ENCODE data around the gene PDGFA.

DNA sequence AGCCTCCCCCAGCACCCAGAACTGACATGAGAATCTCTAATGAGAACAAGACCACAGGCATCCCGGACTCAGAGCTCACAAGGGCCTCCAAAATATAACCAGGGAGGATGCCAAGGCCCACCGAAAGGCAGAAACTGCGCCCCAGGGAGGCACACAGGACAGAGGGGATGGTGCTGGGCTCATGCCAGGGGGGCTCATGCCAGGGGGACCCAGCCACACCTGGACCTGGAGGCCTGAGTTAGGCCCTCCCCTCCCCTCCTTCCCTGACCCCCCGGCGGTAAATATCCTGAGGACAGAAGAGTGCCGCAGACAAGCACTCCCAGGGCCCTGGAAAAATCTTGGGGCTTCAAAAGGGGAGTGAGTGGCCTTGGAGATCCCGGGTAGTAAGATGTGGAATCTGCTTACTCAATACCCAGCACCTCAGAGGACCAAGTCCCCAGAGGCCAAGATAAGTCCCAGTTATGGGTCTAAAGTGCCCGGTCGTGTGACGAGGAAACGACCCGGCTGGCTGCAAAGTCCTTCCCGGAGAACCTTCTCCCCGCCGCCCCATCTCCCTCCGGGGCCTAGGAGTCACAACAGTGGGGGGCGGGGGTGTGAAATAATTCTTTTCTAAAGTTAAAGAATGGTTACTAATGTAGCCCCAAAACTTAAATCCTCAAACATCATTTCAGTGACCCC is 11.9 kb downstream of the PDGFA start:
- TF ChIP-seq, protein P1, sequence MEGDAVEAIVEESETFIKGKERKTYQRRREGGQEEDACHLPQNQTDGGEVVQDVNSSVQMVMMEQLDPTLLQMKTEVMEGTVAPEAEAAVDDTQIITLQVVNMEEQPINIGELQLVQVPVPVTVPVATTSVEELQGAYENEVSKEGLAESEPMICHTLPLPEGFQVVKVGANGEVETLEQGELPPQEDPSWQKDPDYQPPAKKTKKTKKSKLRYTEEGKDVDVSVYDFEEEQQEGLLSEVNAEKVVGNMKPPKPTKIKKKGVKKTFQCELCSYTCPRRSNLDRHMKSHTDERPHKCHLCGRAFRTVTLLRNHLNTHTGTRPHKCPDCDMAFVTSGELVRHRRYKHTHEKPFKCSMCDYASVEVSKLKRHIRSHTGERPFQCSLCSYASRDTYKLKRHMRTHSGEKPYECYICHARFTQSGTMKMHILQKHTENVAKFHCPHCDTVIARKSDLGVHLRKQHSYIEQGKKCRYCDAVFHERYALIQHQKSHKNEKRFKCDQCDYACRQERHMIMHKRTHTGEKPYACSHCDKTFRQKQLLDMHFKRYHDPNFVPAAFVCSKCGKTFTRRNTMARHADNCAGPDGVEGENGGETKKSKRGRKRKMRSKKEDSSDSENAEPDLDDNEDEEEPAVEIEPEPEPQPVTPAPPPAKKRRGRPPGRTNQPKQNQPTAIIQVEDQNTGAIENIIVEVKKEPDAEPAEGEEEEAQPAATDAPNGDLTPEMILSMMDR (IDR thresholded peaks at IDR 0.05; ENCODE audit: low read depth, low read length, poor library complexity, severe bottlenecking) = no peak
- TF ChIP-seq EZH2phosphoT487 (IDR thresholded peaks at IDR 0.05; ENCODE audit: borderline replicate concordance, low read length) = no peak

Data from DOHH2 (cell line).